K562 (cell line): ENCODE measurements around the gene IRF8. TPM values are rescaled to one million over a fixed set of nuclear protein-coding genes. Genes with fewer than 3 reads are reported as not detected.

Experiments
- ATAC-seq: fragments of 200-7000 bp; cut with Tn5 transposase; 3 replicates; pipeline ENCODE4 v1.9.1; 2020; ENCODE audit warnings: moderate library complexity
- BruUV-seq: library from RNA; stranded (reverse); fragments of 400-500 nt; replicated peaks from 2 replicates; lab custom pipeline; 2021; lab: Mats Ljungman, UMichigan
- CTCF ChIA-PET: fragments of 300-600 bp; formaldehyde crosslinking; extraction: SDS; loops from one replicate; lab custom pipeline; 2021; ENCODE audit warnings: low intra/inter-chr PET ratio; lab: Yijun Ruan, JAX
- POLR2A ChIA-PET: fragments of 300-600, 350-650 bp; sonication (Branson Sonifier 250); formaldehyde crosslinking; extraction: SDS; loops from one replicate; lab custom pipeline; 2021; ENCODE audit warnings: antibody characterized with exemption, inconsistent platforms; lab: Yijun Ruan, JAX
- DNase-seq, 4 experiments: peaks; one replicate each; pipeline versions ENCODE4 v3.0.0 to v3.0.0-alpha.2; 2011 to 2018; ENCODE audit warnings: low spot score in 3 of 4, mixed read lengths in 3 of 4; ENCODE audit errors: extremely low read depth in 1 of 4
- FAIRE-seq: peaks from 2 replicates; lab custom pipeline; 2011; peaks lifted over from hg19 to GRCh38; lab: Jason Lieb, UNC
- H2AFZ ChIP-seq: 2 replicates; pipeline ENCODE4 v1.6.0; 2011; ENCODE audit warnings: low read depth, low read length, control low read depth, inconsistent platforms
- H3K27ac ChIP-seq: fragments of 200-600 bp; 3 replicates; pipeline ENCODE4 v1.8.0; 2011; ENCODE audit warnings: low read depth, mild to moderate bottlenecking, control low read depth, inconsistent platforms, low read length, moderate library complexity, mixed read lengths; ENCODE audit errors: extremely low read depth
- H3K27me3 ChIP-seq, 2 experiments: fragments of 300-600 bp in 1 of 2; 2 replicates in 1 of 2; 3 replicates in 1 of 2; pipeline versions ENCODE4 v1.6.0 to v1.8.0; 2011; ENCODE audit warnings: inconsistent platforms in 2 of 2, low read length in 2 of 2, mild to moderate bottlenecking in 1 of 2, mixed read lengths in 1 of 2, moderate library complexity in 1 of 2; ENCODE audit not compliant: control insufficient read depth in 2 of 2, insufficient read depth in 2 of 2
- H3K36me3 ChIP-seq: fragments of 300-600 bp; 3 replicates; pipeline ENCODE4 v1.8.0; 2011; ENCODE audit warnings: mild to moderate bottlenecking, low read length, inconsistent platforms; ENCODE audit not compliant: control insufficient read depth, insufficient read depth
- H3K4me1 ChIP-seq, 2 experiments: fragments of 200-600 bp in 1 of 2; replicated peaks in 1 of 2; 2 replicates in 1 of 2; 3 replicates in 1 of 2; pipeline versions ENCODE4 v1.5.1 to v1.8.0; 2011; ENCODE audit warnings: inconsistent platforms in 2 of 2, low read length in 2 of 2, mild to moderate bottlenecking in 1 of 2, mixed read lengths in 1 of 2, moderate library complexity in 1 of 2; ENCODE audit not compliant: control insufficient read depth in 2 of 2, insufficient read depth in 2 of 2
- H3K4me2 ChIP-seq: 2 replicates; pipeline ENCODE4 v1.6.1; 2011; ENCODE audit warnings: low read length, control low read depth, inconsistent platforms, mixed read lengths; ENCODE audit not compliant: insufficient read depth
- H3K4me3 ChIP-seq: fragments of 200-600 bp; sonication (generic), shearing (Covaris generic); 2 replicates; pipeline ENCODE4 v1.5.1; 2016; ENCODE audit warnings: control low read depth, inconsistent platforms
- H3K79me2 ChIP-seq: fragments of 200-600 bp; 3 replicates; pipeline ENCODE4 v1.8.0; 2011; ENCODE audit warnings: low read length, inconsistent platforms; ENCODE audit not compliant: control insufficient read depth, insufficient read depth
- H3K9ac ChIP-seq, 2 experiments: 2 replicates each; pipeline versions ENCODE4 v1.6.0 to v1.6.1; 2011; ENCODE audit warnings: low read depth in 2 of 2, low read length in 2 of 2, control low read depth in 1 of 2, inconsistent platforms in 1 of 2, mild to moderate bottlenecking in 1 of 2, mixed read lengths in 1 of 2; ENCODE audit not compliant: insufficient read depth in 1 of 2
- H3K9me1 ChIP-seq: one replicate; pipeline ENCODE4 v1.6.0; 2011; ENCODE audit warnings: inconsistent platforms, mild to moderate bottlenecking, low read length, moderate library complexity; ENCODE audit not compliant: control insufficient read depth, insufficient read depth
- H3K9me3 ChIP-seq: replicated peaks from 2 replicates; pipeline ENCODE4 v1.5.1; 2011; ENCODE audit warnings: low read depth, low read length, inconsistent platforms; ENCODE audit not compliant: control insufficient read depth, insufficient read depth
- H4K20me1 ChIP-seq: replicated peaks from 2 replicates; pipeline ENCODE4 v1.6.1; 2011; ENCODE audit warnings: low read length, inconsistent platforms, mixed read lengths; ENCODE audit not compliant: control insufficient read depth, insufficient read depth
- MTA2 ChIP-seq: fragments of 450-650 bp; IDR thresholded peaks from 2 replicates; pipeline ENCODE4 v1.6.1; 2016; ENCODE audit warnings: low read depth
- WGBS: fragments of 100-300 bp; shearing (Covaris generic); methylation state at CpG from one replicate; pipeline ENCODE4 v1.1.6; 2016; ENCODE audit warnings: low coverage, mixed read lengths; ENCODE audit not compliant: insufficient coverage; ENCODE audit errors: missing lambda C conversion rate; 5-methylcytosine and 5-hydroxymethylcytosine counted together
- in situ Hi-C: fragments of 300-500 bp; cut with MboI; formaldehyde crosslinking; loops from 4 replicates; pipeline ENCODE4 v1.15.0; 2018; ENCODE audit warnings: inconsistent platforms, mixed read lengths
- intact Hi-C: fragments of 100-400 bp; cut with micrococcal nuclease; formaldehyde crosslinking; loops from 2 replicates; pipeline ENCODE4 v1.14.2; 2022
- polyA plus RNA-seq, 8 experiments: library from polyadenylated mRNA; depleted of rRNA in 4 of 8; stranded (reverse) in 5 of 8; unstranded in 3 of 8; fragments of >200 nt; fragmentation: Nextera tagmentation in 2 of 8; fragmentation: Illumina TruSeq in 1 of 8; extraction: Ambion mirVana in 2 of 8; extraction: Trizol in 1 of 8; gene quantifications; 2 replicates each; pipeline versions ENCODE4 v1.2.1 to v1.2.3, GENCODE V29; 2011 to 2014; ENCODE audit warnings: inconsistent platforms in 1 of 8, missing spikeins in 1 of 8
- total RNA-seq, 7 experiments: library from RNA; depleted of rRNA in 6 of 7; stranded (reverse); fragments of >200 nt in 6 of 7; fragmentation: Illumina TruSeq in 2 of 7; extraction: Trizol in 2 of 7; gene quantifications; 2 replicates each; pipeline versions ENCODE4 v1.2.1 to v1.2.3, GENCODE V29; 2011 to 2021; ENCODE audit warnings: low replicate concordance in 1 of 7
- TF ChIP-seq, protein P1 (sequence below), 2 experiments: fragments of 450-650 bp; formaldehyde crosslinking in 1 of 2; IDR thresholded peaks; 2 replicates each; pipeline versions ENCODE4 v1.4.0 to v1.6.1; 2014 to 2020; ENCODE audit warnings: mild to moderate bottlenecking in 2 of 2, borderline replicate concordance in 1 of 2, low read depth in 1 of 2
- TF ChIP-seq, protein P2 (sequence below), 2 experiments: fragments of 450-650 bp; IDR thresholded peaks; 2 replicates each; pipeline ENCODE4 v1.6.1; 2016
- TF ChIP-seq, protein P3 (sequence below): fragments of 450-650 bp; IDR thresholded peaks from one replicate; pipeline ENCODE4 v1.6.1; 2018; ENCODE audit warnings: mild to moderate bottlenecking, moderate library complexity; ENCODE audit not compliant: partially characterized antibody
- TF ChIP-seq, protein P4 (sequence below): sonication (generic); formaldehyde crosslinking; IDR thresholded peaks from 2 replicates; pipeline ENCODE4 v1.8.1; 2023; ENCODE audit warnings: mild to moderate bottlenecking, missing genetic modification reagents
- TF ChIP-seq, protein P5 (sequence below): fragments of 450-650 bp; formaldehyde crosslinking; IDR thresholded peaks from 2 replicates; pipeline ENCODE4 v1.4.0; 2020; ENCODE audit warnings: mild to moderate bottlenecking

The IRF8 gene
- total and polyA plus RNA-seq, 9 of the 15 experiments (the other 6 are each of a cell fraction or from before 2014, with no cell fraction given) = 0.01 to 0.98 TPM; not detected in 7

DNA sequence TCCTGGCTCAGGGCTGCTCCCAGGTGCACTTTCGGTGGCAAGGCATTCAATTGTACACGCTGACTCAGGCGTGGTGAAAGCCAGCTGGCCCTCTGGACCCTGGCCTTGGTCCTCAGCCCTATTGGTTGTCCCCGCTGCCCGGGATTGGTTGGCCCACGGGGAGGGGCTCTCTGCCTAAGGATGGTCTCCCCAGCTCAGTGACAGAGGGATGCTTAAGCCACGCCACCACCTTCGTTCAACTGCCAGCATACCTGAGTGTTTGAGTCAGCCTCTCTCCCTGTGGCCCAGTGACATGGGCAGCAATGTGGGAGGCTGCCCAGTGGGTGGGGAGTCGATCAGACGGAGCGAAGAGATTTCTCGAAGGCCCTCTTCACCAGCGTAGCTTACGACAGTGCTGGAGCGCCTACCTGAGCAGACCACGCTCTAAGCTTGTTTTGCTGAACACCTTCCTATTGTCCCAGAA lies 30.3 kb downstream of the IRF8 start:
- H3K27ac ChIP-seq = no peak overlapping the region
- ChIA-PET POLR2A (interaction anchor here (0.7 to 1.0 kb wide), 2 partner anchors 10 to 12 kb away, joined by 3 to 8 read pairs; no protein-coding TSS in a partner anchor), CTCF (no interaction called here)
- FAIRE-seq (no peak), ATAC-seq (no peak), DNase-seq (no peak)
- H3K4me2 ChIP-seq = no peak overlapping the region
- H3K36me3 ChIP-seq = no peaks in the 10 kb centered on the region
- no peaks in the 10 kb centered on the region for H3K79me2 ChIP-seq
- WGBS = 1% methylated on average over 16 of the region's 16 CpGs
- no peak overlapping the region for H2AFZ ChIP-seq
- peaks cover 11% of the 10 kb centered on the region for H4K20me1 ChIP-seq
- intact Hi-C loops (no loop called here), in situ Hi-C loops (no loop called here)
- BruUV-seq = no TSS peak
- no peaks in the 10 kb centered on the region for H3K9me1 ChIP-seq
- no peak overlapping the region for H3K9ac ChIP-seq
- H3K27me3 ChIP-seq = peaks cover 59 to 84% of the 10 kb centered on the region in 2 experiments; a peak in 4 of 5 replicates
- no peaks in the 10 kb centered on the region for H3K9me3 ChIP-seq
- no peaks in the 10 kb centered on the region for H3K4me1 ChIP-seq
- no peak overlapping the region for H3K4me3 ChIP-seq
- TF ChIP-seq, protein P1, sequence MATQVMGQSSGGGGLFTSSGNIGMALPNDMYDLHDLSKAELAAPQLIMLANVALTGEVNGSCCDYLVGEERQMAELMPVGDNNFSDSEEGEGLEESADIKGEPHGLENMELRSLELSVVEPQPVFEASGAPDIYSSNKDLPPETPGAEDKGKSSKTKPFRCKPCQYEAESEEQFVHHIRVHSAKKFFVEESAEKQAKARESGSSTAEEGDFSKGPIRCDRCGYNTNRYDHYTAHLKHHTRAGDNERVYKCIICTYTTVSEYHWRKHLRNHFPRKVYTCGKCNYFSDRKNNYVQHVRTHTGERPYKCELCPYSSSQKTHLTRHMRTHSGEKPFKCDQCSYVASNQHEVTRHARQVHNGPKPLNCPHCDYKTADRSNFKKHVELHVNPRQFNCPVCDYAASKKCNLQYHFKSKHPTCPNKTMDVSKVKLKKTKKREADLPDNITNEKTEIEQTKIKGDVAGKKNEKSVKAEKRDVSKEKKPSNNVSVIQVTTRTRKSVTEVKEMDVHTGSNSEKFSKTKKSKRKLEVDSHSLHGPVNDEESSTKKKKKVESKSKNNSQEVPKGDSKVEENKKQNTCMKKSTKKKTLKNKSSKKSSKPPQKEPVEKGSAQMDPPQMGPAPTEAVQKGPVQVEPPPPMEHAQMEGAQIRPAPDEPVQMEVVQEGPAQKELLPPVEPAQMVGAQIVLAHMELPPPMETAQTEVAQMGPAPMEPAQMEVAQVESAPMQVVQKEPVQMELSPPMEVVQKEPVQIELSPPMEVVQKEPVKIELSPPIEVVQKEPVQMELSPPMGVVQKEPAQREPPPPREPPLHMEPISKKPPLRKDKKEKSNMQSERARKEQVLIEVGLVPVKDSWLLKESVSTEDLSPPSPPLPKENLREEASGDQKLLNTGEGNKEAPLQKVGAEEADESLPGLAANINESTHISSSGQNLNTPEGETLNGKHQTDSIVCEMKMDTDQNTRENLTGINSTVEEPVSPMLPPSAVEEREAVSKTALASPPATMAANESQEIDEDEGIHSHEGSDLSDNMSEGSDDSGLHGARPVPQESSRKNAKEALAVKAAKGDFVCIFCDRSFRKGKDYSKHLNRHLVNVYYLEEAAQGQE (IDR thresholded peaks at IDR 0.05; ENCODE audit: borderline replicate concordance) = no peak
- TF ChIP-seq, protein P1 (CRISPR knock-in tag; IDR thresholded peaks at IDR 0.05; ENCODE audit: low read depth) = no peak
- TF ChIP-seq, protein P2, sequence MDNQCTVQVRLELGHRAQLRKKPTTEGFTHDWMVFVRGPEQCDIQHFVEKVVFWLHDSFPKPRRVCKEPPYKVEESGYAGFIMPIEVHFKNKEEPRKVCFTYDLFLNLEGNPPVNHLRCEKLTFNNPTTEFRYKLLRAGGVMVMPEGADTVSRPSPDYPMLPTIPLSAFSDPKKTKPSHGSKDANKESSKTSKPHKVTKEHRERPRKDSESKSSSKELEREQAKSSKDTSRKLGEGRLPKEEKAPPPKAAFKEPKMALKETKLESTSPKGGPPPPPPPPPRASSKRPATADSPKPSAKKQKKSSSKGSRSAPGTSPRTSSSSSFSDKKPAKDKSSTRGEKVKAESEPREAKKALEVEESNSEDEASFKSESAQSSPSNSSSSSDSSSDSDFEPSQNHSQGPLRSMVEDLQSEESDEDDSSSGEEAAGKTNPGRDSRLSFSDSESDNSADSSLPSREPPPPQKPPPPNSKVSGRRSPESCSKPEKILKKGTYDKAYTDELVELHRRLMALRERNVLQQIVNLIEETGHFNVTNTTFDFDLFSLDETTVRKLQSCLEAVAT (IDR thresholded peaks at IDR 0.05) = no peak
- TF ChIP-seq, protein P3, sequence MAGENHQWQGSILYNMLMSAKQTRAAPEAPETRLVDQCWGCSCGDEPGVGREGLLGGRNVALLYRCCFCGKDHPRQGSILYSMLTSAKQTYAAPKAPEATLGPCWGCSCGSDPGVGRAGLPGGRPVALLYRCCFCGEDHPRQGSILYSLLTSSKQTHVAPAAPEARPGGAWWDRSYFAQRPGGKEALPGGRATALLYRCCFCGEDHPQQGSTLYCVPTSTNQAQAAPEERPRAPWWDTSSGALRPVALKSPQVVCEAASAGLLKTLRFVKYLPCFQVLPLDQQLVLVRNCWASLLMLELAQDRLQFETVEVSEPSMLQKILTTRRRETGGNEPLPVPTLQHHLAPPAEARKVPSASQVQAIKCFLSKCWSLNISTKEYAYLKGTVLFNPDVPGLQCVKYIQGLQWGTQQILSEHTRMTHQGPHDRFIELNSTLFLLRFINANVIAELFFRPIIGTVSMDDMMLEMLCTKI = no peak
- TF ChIP-seq MTA2 = no peak
- TF ChIP-seq, protein P4, sequence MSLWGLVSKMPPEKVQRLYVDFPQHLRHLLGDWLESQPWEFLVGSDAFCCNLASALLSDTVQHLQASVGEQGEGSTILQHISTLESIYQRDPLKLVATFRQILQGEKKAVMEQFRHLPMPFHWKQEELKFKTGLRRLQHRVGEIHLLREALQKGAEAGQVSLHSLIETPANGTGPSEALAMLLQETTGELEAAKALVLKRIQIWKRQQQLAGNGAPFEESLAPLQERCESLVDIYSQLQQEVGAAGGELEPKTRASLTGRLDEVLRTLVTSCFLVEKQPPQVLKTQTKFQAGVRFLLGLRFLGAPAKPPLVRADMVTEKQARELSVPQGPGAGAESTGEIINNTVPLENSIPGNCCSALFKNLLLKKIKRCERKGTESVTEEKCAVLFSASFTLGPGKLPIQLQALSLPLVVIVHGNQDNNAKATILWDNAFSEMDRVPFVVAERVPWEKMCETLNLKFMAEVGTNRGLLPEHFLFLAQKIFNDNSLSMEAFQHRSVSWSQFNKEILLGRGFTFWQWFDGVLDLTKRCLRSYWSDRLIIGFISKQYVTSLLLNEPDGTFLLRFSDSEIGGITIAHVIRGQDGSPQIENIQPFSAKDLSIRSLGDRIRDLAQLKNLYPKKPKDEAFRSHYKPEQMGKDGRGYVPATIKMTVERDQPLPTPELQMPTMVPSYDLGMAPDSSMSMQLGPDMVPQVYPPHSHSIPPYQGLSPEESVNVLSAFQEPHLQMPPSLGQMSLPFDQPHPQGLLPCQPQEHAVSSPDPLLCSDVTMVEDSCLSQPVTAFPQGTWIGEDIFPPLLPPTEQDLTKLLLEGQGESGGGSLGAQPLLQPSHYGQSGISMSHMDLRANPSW (CRISPR knock-in tag) = no peak
- TF ChIP-seq, protein P5, sequence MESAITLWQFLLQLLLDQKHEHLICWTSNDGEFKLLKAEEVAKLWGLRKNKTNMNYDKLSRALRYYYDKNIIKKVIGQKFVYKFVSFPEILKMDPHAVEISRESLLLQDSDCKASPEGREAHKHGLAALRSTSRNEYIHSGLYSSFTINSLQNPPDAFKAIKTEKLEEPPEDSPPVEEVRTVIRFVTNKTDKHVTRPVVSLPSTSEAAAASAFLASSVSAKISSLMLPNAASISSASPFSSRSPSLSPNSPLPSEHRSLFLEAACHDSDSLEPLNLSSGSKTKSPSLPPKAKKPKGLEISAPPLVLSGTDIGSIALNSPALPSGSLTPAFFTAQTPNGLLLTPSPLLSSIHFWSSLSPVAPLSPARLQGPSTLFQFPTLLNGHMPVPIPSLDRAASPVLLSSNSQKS (CRISPR knock-in tag) = no peak
